ENCODE data around the gene MEIS1.
"Not testable (repeated sequence)": the region's sequence is repeated elsewhere in the genome, so short reads cannot be mapped to it uniquely, and the experiment has no call there.

The MEIS1 gene

DNA sequence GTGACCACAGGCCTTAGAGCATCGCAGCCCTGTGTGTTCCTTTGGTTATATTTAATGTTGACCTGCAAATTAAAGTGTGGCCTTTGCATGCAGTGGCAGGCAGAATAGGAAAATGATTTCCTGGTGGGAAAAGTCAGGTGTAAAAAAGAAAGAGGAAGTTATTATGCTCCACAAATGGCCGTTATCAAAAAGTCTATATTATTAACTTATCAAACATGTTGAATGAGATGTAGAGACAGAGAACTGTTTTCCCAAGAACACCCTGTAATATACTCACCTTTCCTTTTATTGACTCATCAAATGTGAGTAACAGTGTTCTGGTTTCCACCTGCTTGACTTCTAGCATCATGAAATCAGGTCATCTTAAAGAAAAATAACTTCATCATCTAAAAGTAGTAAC, 35.3 kb downstream of the MEIS1 start:
- H3K27ac ChIP-seq (ENCODE audit: low read length), result no peak overlapping the region
- WGBS (ENCODE audit: insufficient coverage, insufficient read length), result no CpG with 5 or more reads among the region's 2 CpGs

DNA sequence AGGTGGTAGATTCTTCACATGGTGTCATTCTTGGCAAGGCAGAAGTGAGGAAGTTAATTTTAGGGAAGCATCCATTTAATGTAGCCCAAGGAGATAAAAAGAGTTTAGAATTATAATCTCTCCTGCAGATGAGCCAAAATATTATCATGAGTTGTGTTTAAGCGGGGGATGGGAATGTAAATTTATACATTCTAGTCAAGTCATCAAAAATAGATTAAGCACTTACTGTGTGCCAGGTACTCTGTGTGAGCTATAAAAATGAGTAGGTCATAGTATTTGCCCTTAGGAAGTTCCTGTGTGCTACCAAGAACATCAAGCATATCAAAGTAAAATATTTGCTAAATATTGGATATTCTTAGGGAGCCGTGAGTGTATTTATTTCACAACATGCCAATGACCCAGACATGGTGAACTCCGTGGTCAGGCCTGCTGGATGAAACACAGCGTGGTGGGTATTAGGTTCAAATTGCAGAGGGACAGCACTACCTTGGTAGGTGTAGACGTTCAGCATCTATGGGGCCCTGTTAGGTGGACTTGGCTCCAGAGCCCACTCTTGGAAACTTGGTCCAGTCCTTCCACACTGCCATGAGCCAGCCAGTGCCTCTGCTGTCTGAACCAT, 37.4 kb downstream of the MEIS1 start:
- H3K27ac ChIP-seq (ENCODE audit: low read length), result no peak overlapping the region
- 0 out of 2 replicates have a peak, but pooled peaks cover 1% of the 10 kb centered on the region for H3K4me1 ChIP-seq (ENCODE audit: control insufficient read depth, insufficient read depth, low read length)
- DNase-seq (ENCODE audit: low read depth, low spot score), result no peak
- no peaks in the 10 kb centered on the region for H3K36me3 ChIP-seq (ENCODE audit: control insufficient read depth, insufficient read depth, low read length)
- WGBS (ENCODE audit: insufficient coverage, insufficient read length), result no CpG with 5 or more reads among the region's 5 CpGs
- no peaks in the 10 kb centered on the region for H3K9me3 ChIP-seq (ENCODE audit: control insufficient read depth, insufficient read depth, low read length)
- no peak overlapping the region for H3K4me3 ChIP-seq (ENCODE audit: low read length)
- H3K27me3 ChIP-seq (ENCODE audit: control insufficient read depth, insufficient read depth, low read length), result no peaks in the 10 kb centered on the region

More for the DNA sequence above, 35.3 kb downstream of the MEIS1 start:
- no peak for DNase-seq (ENCODE audit: low read depth, low spot score)
- Histone ChIP-seq H3K27me3 (ENCODE audit: control insufficient read depth, insufficient read depth, low read length) (no peaks in the 10 kb centered on the region), H3K9me3 (ENCODE audit: control insufficient read depth, insufficient read depth, low read length) (no peaks in the 10 kb centered on the region), H3K36me3 (ENCODE audit: control insufficient read depth, insufficient read depth, low read length) (no peaks in the 10 kb centered on the region), H3K4me1 (ENCODE audit: control insufficient read depth, insufficient read depth, low read length) (0 out of 2 replicates have a peak, but pooled peaks cover 1% of the 10 kb centered on the region), H3K4me3 (ENCODE audit: low read length) (no peak overlapping the region)

GRCh38 chr2:66477135-66477842, 42.4 kb downstream of the MEIS1 start:
- Histone ChIP-seq H3K36me3 (ENCODE audit: control insufficient read depth, insufficient read depth, low read length) (no peaks in the 10 kb centered on the region), H3K4me1 (ENCODE audit: control insufficient read depth, insufficient read depth, low read length) (0 out of 2 replicates have a peak, but pooled peaks cover 1% of the 10 kb centered on the region), H3K9me3 (ENCODE audit: control insufficient read depth, insufficient read depth, low read length) (no peaks in the 10 kb centered on the region), H3K4me3 (ENCODE audit: low read length) (no peak overlapping the region), H3K27ac (ENCODE audit: low read length) (no peak overlapping the region), H3K27me3 (ENCODE audit: control insufficient read depth, insufficient read depth, low read length) (no peaks in the 10 kb centered on the region)
- DNase-seq (ENCODE audit: low read depth, low spot score), result no peak
- 100% methylated on average over 1 of the region's 4 CpGs for WGBS (ENCODE audit: insufficient coverage, insufficient read length)

DNA sequence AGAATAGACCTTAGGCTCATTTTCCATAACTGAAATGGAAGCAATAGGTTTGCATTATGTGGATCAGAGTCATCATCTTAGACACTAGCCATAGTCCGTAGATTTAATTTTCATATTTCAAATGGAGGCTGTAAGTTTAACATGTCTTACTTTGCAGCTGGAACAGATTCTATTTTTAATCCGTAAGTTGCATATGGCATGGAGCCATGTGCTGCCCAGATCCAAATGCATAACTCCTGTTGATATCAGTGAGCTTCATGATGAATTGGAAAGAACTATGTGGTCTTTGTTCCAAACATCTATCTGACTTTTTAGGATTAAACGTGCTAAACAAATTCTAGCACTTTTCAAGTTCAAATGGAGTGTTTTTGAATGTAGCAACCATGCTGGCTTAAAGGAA, 43.4 kb downstream of the MEIS1 start:
- Histone ChIP-seq H3K27me3 (ENCODE audit: control insufficient read depth, insufficient read depth, low read length) (no peaks in the 10 kb centered on the region), H3K36me3 (ENCODE audit: control insufficient read depth, insufficient read depth, low read length) (no peaks in the 10 kb centered on the region), H3K4me3 (ENCODE audit: low read length) (no peak overlapping the region), H3K9me3 (ENCODE audit: control insufficient read depth, insufficient read depth, low read length) (no peaks in the 10 kb centered on the region), H3K27ac (ENCODE audit: low read length) (no peak overlapping the region), H3K4me1 (ENCODE audit: control insufficient read depth, insufficient read depth, low read length) (0 out of 2 replicates have a peak, but pooled peaks cover 1% of the 10 kb centered on the region)
- WGBS (ENCODE audit: insufficient coverage, insufficient read length), result no CpG with 5 or more reads among the region's 3 CpGs
- no peak for DNase-seq (ENCODE audit: low read depth, low spot score)

DNA sequence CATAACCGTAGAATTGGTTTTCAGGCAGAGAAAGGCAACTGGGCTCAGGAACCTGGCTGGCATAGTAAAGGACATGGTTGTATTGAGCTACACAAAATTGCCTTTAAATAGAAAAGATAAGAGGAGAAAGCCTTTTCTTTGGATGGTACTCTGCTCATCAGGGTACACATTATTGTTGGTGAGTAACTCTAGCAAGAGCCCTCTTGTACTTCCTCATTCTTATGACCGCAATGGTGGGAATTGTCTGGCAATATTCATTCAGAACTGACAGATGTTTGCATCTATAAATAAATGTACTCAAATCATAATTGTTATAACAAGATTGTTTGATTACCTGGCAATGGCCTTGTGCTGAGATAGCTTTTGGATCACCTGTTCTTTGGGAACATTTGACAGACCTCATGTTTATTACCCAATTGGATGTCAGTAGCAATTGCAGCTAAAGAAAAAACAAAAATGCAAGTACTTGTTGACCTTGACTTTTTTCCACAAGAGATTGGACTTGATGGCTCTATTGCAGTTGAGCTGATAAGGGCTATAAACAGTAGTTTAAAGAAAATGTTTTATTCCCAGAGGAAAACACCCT, 43.9 kb downstream of the MEIS1 start:
- 0 out of 2 replicates have a peak, but pooled peaks cover 1% of the 10 kb centered on the region for H3K4me1 ChIP-seq (ENCODE audit: control insufficient read depth, insufficient read depth, low read length)
- H3K27ac ChIP-seq (ENCODE audit: low read length), result no peak overlapping the region
- DNase-seq (ENCODE audit: low read depth, low spot score), result no peak
- no CpG with 5 or more reads among the region's 2 CpGs for WGBS (ENCODE audit: insufficient coverage, insufficient read length)
- H3K4me3 ChIP-seq (ENCODE audit: low read length), result no peak overlapping the region
- no peaks in the 10 kb centered on the region for H3K27me3 ChIP-seq (ENCODE audit: control insufficient read depth, insufficient read depth, low read length)
- H3K36me3 ChIP-seq (ENCODE audit: control insufficient read depth, insufficient read depth, low read length), result no peaks in the 10 kb centered on the region
- H3K9me3 ChIP-seq (ENCODE audit: control insufficient read depth, insufficient read depth, low read length), result no peaks in the 10 kb centered on the region

- Histone ChIP-seq H3K4me1 (ENCODE audit: control insufficient read depth, insufficient read depth, low read length) (0 out of 2 replicates have a peak, but pooled peaks cover 1% of the 10 kb centered on the region), H3K9me3 (ENCODE audit: control insufficient read depth, insufficient read depth, low read length) (no peaks in the 10 kb centered on the region), H3K27ac (ENCODE audit: low read length) (no peak overlapping the region), H3K36me3 (ENCODE audit: control insufficient read depth, insufficient read depth, low read length) (no peaks in the 10 kb centered on the region), H3K4me3 (ENCODE audit: low read length) (no peak overlapping the region), H3K27me3 (ENCODE audit: control insufficient read depth, insufficient read depth, low read length) (no peaks in the 10 kb centered on the region)
- WGBS (ENCODE audit: insufficient coverage, insufficient read length), result no CpG with 5 or more reads among the region's 2 CpGs
- DNase-seq (ENCODE audit: low read depth, low spot score), result no peak
These were observed 46.2 kb downstream of the MEIS1 start for GRCh38 chr2:66481100-66481549.

- not testable (repeated sequence) for H3K4me3 ChIP-seq (ENCODE audit: low read length); H3K4me1 ChIP-seq (ENCODE audit: control insufficient read depth, insufficient read depth, low read length); H3K36me3 ChIP-seq (ENCODE audit: control insufficient read depth, insufficient read depth, low read length); H3K27ac ChIP-seq (ENCODE audit: low read length); DNase-seq (ENCODE audit: low read depth, low spot score); H3K9me3 ChIP-seq (ENCODE audit: control insufficient read depth, insufficient read depth, low read length); H3K27me3 ChIP-seq (ENCODE audit: control insufficient read depth, insufficient read depth, low read length)
- WGBS (ENCODE audit: insufficient coverage, insufficient read length), result no CpG with 5 or more reads among the region's 2 CpGs
These were observed 50.3 kb downstream of the MEIS1 start for GRCh38 chr2:66485252-66485651.

GRCh38 chr2:66488946-66489345, 54.0 kb downstream of the MEIS1 start:
- H3K4me3 ChIP-seq (ENCODE audit: low read length), result no peak overlapping the region
- no peaks in the 10 kb centered on the region for H3K27me3 ChIP-seq (ENCODE audit: control insufficient read depth, insufficient read depth, low read length)
- H3K4me1 ChIP-seq (ENCODE audit: control insufficient read depth, insufficient read depth, low read length), result 0 out of 2 replicates have a peak, but pooled peaks cover 1% of the 10 kb centered on the region
- no peaks in the 10 kb centered on the region for H3K36me3 ChIP-seq (ENCODE audit: control insufficient read depth, insufficient read depth, low read length)
- no CpG with 5 or more reads among the region's 1 CpG for WGBS (ENCODE audit: insufficient coverage, insufficient read length)
- no peaks in the 10 kb centered on the region for H3K9me3 ChIP-seq (ENCODE audit: control insufficient read depth, insufficient read depth, low read length)
- no peak for DNase-seq (ENCODE audit: low read depth, low spot score)
- H3K27ac ChIP-seq (ENCODE audit: low read length), result no peak overlapping the region

DNA sequence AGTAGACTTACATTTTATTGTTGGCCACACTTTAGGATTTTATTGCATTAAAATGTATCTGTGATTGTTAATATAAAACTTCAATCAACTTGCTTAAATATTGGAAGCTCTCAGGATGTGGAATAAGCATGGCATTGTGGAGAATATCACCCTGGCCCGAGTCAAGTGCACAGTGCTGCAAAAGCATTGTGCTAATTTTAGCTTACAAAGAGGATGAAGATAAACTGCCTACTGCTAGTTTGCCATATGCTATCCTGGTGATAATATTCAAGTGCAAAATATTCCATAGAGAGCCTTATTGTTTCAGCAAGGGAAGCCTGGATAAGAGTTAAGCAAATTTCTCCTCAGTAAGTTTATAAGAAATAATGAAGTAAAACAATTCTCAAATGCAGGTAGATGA, 54.5 kb downstream of the MEIS1 start:
- 0 out of 2 replicates have a peak, but pooled peaks cover 1% of the 10 kb centered on the region for H3K4me1 ChIP-seq (ENCODE audit: control insufficient read depth, insufficient read depth, low read length)
- WGBS (ENCODE audit: insufficient coverage, insufficient read length), result no CpG with 5 or more reads among the region's 1 CpG
- no peak overlapping the region for H3K27ac ChIP-seq (ENCODE audit: low read length)

DNA sequence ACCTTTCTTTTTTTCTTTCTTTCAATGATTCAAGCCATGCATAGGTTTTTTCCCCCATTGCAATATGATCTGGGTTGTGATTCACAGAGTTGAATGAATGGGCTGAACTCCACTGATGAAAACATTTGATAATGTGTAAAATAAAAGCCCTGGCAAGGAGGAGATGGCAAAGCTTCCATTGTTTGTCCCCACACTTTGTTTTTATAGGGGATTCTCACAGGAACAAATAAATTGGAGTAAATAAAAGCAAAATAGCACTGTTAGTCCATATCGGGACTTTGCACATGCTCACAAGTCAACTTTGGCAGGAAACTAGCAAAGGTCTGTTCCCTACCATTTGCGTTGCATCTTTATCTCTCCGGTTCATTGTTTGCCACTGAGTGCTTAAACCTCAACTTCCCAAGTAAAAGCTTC, 55.7 kb downstream of the MEIS1 start:
- no CpG with 5 or more reads among the region's 3 CpGs for WGBS (ENCODE audit: insufficient coverage, insufficient read length)
- Histone ChIP-seq H3K36me3 (ENCODE audit: control insufficient read depth, insufficient read depth, low read length) (no peaks in the 10 kb centered on the region), H3K4me1 (ENCODE audit: control insufficient read depth, insufficient read depth, low read length) (0 out of 2 replicates have a peak, but pooled peaks cover 1% of the 10 kb centered on the region), H3K27ac (ENCODE audit: low read length) (no peak overlapping the region), H3K9me3 (ENCODE audit: control insufficient read depth, insufficient read depth, low read length) (no peaks in the 10 kb centered on the region), H3K27me3 (ENCODE audit: control insufficient read depth, insufficient read depth, low read length) (no peaks in the 10 kb centered on the region), H3K4me3 (ENCODE audit: low read length) (no peak overlapping the region)
- DNase-seq (ENCODE audit: low read depth, low spot score), result no peak

More for the DNA sequence above, 54.5 kb downstream of the MEIS1 start:
- Histone ChIP-seq H3K27me3 (ENCODE audit: control insufficient read depth, insufficient read depth, low read length) (no peaks in the 10 kb centered on the region), H3K36me3 (ENCODE audit: control insufficient read depth, insufficient read depth, low read length) (no peaks in the 10 kb centered on the region), H3K4me3 (ENCODE audit: low read length) (no peak overlapping the region), H3K9me3 (ENCODE audit: control insufficient read depth, insufficient read depth, low read length) (no peaks in the 10 kb centered on the region)
- no peak for DNase-seq (ENCODE audit: low read depth, low spot score)

Data from iPS DF 6.9 (cell line).